Fibroblast of mammary gland (primary cell): ENCODE measurements around the gene STK36.

Source experiments
- DNase-seq: peaks from one replicate; pipeline ENCODE4 v3.0.0-alpha.2; 2010; ENCODE audit warnings: low read depth
- H3K4me3 ChIP-seq: 2 replicates; pipeline ENCODE4 v1.5.1; 2011; ENCODE audit warnings: low read depth, mild to moderate bottlenecking, low read length, moderate library complexity; ENCODE audit not compliant: control insufficient read depth
- TF ChIP-seq, protein P1 (sequence below): conservative IDR thresholded peaks from 2 replicates; pipeline ENCODE4 v1.5.1; 2011; ENCODE audit warnings: low read depth, low read length, inconsistent platforms; ENCODE audit not compliant: control insufficient read depth, insufficient read depth

Gene STK36, protein sequence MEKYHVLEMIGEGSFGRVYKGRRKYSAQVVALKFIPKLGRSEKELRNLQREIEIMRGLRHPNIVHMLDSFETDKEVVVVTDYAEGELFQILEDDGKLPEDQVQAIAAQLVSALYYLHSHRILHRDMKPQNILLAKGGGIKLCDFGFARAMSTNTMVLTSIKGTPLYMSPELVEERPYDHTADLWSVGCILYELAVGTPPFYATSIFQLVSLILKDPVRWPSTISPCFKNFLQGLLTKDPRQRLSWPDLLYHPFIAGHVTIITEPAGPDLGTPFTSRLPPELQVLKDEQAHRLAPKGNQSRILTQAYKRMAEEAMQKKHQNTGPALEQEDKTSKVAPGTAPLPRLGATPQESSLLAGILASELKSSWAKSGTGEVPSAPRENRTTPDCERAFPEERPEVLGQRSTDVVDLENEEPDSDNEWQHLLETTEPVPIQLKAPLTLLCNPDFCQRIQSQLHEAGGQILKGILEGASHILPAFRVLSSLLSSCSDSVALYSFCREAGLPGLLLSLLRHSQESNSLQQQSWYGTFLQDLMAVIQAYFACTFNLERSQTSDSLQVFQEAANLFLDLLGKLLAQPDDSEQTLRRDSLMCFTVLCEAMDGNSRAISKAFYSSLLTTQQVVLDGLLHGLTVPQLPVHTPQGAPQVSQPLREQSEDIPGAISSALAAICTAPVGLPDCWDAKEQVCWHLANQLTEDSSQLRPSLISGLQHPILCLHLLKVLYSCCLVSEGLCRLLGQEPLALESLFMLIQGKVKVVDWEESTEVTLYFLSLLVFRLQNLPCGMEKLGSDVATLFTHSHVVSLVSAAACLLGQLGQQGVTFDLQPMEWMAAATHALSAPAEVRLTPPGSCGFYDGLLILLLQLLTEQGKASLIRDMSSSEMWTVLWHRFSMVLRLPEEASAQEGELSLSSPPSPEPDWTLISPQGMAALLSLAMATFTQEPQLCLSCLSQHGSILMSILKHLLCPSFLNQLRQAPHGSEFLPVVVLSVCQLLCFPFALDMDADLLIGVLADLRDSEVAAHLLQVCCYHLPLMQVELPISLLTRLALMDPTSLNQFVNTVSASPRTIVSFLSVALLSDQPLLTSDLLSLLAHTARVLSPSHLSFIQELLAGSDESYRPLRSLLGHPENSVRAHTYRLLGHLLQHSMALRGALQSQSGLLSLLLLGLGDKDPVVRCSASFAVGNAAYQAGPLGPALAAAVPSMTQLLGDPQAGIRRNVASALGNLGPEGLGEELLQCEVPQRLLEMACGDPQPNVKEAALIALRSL (N-terminal part only)

DNA sequence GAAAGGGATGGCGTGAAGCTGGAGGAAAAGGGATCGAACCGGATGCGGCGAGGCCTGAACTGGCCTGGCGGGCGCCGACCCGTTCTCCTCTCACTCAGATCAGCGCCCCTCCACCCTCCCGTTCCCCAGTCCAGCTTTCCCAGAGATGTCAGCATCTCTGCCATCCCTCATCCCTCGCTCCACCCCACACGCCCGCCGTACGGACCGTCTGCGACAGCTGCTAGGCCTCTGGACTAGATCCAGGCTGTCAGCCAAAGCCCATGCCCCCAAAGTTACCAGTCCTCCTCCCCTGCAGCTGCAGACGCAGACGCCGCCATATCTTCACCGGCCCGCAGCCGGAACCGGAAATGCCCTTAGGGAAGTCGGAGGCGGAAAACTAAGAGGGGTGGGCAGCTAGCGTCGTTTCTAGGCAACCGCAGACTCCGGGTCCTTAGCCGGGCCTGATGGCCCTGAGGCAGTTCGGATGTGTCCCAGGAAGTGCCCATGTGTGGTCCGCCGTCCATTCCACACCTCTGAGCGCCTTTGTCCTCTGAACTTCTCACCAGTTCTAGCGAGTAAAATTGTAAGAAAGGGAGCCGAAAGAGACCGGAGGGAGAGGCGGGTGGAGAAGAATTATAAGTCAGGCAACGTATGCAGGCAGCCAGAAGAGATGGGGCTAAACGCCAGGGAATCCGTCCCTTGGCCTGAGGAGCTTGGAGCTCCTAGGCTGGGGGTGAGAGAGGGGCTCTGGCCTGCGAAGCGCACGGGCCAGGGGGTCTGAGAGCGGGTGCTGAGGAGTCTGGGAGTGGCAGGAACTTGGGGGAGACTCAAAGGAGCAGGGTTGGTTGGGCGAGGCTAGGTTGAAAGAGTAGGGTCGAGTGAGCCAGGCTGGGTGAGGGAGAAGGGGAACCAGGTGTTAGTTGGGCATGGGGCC lies at the start of gene STK36, which contains the start of gene RNF25:
STK36 (plus strand) TSS at position 433 of the 913 bp plus-strand sequence. CDS start 744 bp downstream, outside the sequence.
RNF25 (minus strand) TSS at position 349 of the 913 bp plus-strand sequence; CDS start at position 317, 32 bp downstream.
- DNase-seq, result peak; percentile 88
- TF ChIP-seq, protein P1, sequence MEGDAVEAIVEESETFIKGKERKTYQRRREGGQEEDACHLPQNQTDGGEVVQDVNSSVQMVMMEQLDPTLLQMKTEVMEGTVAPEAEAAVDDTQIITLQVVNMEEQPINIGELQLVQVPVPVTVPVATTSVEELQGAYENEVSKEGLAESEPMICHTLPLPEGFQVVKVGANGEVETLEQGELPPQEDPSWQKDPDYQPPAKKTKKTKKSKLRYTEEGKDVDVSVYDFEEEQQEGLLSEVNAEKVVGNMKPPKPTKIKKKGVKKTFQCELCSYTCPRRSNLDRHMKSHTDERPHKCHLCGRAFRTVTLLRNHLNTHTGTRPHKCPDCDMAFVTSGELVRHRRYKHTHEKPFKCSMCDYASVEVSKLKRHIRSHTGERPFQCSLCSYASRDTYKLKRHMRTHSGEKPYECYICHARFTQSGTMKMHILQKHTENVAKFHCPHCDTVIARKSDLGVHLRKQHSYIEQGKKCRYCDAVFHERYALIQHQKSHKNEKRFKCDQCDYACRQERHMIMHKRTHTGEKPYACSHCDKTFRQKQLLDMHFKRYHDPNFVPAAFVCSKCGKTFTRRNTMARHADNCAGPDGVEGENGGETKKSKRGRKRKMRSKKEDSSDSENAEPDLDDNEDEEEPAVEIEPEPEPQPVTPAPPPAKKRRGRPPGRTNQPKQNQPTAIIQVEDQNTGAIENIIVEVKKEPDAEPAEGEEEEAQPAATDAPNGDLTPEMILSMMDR, result no peak
- H3K4me3 ChIP-seq, result peak within 1 kb of the TSS; percentile 90

DNA sequence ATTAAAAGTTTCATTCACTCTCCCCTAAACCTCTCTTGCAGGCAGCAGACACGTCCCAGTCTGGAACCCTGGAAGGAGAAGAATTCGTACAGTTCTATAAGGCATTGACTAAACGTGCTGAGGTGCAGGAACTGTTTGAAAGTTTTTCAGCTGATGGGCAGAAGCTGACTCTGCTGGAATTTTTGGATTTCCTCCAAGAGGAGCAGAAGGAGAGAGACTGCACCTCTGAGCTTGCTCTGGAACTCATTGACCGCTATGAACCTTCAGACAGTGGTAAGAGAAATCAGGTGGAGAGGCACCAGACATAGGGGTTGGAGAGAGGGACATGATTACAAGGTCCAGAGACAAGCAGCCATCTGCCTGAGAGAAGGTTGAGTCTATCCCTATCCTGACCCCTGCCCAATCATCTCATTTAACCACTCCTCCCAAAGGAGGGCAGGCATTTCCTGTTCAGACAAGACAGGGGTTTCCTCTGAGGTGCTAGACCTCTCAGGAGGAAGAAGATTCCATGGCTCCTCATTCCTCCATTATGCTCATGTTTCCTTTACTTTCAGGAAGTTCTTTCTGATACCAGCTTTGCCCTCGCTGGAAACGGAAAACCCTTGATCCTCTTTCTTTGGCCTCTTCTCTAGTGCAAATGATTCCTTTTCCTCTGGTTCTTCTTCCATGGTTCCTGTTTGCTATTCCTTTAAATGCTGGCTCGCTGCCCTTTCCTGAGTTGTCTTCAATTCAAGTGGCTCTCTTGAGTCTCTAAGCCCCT lies 49.1 kb upstream of the STK36 start:
- DNase-seq, result no peak
- TF ChIP-seq, protein P1, result no peak
- no peak overlapping the region for H3K4me3 ChIP-seq

DNA sequence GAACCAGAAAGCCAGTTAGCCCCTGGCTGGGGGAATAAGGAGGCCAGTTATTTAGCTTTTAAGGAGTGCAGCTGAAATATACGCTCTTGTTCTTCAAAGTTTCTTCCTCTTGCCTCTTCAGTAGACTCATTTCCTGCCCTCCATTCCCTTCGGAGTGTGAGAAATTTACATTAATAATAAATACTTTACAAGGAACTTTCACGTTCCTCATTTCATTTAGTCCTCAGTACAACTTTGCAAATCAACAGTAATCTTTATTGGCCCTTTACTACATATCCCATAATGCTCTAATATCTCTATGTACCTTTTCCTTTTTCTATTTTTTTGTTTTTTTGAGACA lies 48.5 kb upstream of the STK36 start:
- DNase-seq, result no peak
- H3K4me3 ChIP-seq, result no peak overlapping the region
- TF ChIP-seq, protein P1, result no peak

DNA sequence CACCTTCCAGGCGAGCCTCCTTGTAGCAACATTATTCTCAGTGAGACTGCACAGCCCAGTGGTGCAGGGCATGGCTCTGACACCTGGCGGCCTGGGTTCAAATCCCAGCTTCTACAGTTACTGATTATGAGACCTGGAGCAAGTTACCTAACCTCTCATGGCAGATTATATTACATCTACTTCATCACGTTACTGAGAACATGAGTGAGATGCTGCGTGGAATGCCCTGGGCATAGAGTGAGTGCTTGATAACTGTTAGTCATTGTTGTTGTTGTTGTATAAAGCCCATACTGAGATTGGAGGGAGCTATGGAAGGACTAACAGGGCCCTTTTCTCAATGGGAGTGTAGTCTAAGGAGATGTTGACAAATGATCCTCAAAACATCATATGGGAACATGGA lies 45.5 kb upstream of the STK36 start:
- TF ChIP-seq, protein P1, result no peak
- no peak overlapping the region for H3K4me3 ChIP-seq
- no peak for DNase-seq

DNA sequence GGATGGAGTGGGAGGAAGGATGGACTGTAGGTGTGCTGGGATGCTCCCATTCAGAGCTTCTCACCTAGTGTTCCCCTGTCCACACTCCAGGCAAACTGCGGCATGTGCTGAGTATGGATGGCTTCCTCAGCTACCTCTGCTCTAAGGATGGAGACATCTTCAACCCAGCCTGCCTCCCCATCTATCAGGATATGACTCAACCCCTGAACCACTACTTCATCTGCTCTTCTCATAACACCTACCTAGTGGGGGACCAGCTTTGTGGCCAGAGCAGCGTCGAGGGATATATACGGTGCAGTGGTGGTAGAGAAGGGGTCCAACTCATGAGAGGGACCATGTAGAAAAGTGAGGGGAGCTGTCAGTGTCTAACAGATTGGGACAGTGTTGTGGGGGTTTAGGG lies 43.9 kb upstream of the STK36 start:
- TF ChIP-seq, protein P1, result no peak
- H3K4me3 ChIP-seq, result no peak overlapping the region
- no peak for DNase-seq
